Stomach (tissue), 4 donors: ENCODE results near the gene ABHD1.

Experiments used
- CTCF ChIP-seq, 7 experiments: fragments of 450-650 bp in 4 of 7; fragments of 200-600 bp in 3 of 7; sonication (generic) in 3 of 7; IDR thresholded peaks; one replicate each; pipeline ENCODE4 v1.5.1; 2016 to 2019; ENCODE audit warnings: antibody characterized with exemption in 7 of 7, control low read depth in 2 of 7, mild to moderate bottlenecking in 1 of 7
- EP300 ChIP-seq: sonication (generic); formaldehyde crosslinking; IDR thresholded peaks from one replicate; pipeline ENCODE4 v1.6.1; 2017; ENCODE audit warnings: antibody characterized with exemption
- POLR2AphosphoS5 ChIP-seq, 3 donors: sonication (generic); formaldehyde crosslinking; IDR thresholded peaks; one replicate each; pipeline ENCODE4 v1.6.1; 2016; ENCODE audit warnings: antibody characterized with exemption in 3 of 3

DNA sequence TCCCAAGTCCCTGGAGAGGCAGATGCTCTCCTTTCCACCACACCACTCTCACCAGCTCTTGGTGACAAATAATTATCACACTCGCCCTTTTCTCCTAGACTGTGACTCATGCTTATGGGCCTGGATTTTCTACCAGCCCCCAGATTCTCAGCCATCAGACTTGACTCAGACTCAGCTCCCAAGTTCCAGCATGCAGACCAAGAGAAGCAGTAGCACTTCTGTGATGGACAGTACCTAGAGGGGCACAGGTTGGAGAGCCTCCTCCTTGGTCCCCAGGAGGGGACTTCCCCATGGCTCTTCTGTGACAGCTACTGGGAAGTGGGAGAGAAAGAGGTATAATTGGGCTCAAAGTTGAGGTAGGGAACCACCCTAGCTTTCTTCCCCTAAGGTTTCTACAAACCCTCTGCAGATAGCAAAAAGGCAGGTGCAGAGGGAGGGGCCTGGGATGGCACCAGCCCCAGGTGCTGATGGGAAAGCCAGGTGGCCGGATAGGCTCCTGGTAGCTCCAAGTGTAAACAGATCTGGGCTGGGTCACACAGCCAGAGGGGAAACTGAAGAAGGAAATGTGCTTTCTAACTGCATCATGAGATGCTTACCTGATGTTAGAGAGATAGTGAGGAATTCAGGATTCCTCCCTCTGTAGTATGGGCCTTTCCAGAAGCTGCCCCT is 29.3 kb downstream of the ABHD1 start:
- no peak for TF ChIP-seq CTCF (IDR thresholded peaks at IDR 0.05)
- no peak for TF ChIP-seq EP300
- TF ChIP-seq POLR2AphosphoS5 (IDR thresholded peaks at IDR 0.05) = no peak
